ENCODE data around the gene MKNK1.

DNA sequence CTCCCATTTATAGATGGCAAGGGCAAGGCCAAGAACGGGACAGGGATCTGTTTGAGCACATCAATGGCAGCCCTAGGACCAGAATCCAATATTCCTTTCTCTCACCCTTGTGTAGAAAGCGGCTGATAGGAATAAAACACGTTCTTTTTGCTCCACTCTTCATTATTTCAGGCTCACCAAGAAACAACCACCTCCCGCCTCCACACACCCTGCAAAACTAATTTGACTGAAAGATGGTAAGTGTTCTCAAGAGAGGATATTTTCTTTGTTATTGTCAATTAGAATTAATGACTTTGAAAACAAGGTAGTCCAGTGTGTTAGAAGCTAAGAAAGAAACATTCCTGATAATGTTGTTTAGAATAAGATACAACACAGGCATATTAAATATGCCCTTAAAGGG lies 40.7 kb downstream of the MKNK1 start:
- TF ChIP-seq, protein P1, sequence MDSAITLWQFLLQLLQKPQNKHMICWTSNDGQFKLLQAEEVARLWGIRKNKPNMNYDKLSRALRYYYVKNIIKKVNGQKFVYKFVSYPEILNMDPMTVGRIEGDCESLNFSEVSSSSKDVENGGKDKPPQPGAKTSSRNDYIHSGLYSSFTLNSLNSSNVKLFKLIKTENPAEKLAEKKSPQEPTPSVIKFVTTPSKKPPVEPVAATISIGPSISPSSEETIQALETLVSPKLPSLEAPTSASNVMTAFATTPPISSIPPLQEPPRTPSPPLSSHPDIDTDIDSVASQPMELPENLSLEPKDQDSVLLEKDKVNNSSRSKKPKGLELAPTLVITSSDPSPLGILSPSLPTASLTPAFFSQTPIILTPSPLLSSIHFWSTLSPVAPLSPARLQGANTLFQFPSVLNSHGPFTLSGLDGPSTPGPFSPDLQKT (IDR thresholded peaks at IDR 0.05; ENCODE audit: borderline replicate concordance, low read depth, low read length), result no peak
- no peak for TF ChIP-seq SCRT1 (tag by site-specific recombination; IDR thresholded peaks at IDR 0.05; ENCODE audit: borderline replicate concordance)
- TF ChIP-seq ZNF239 (tag by site-specific recombination; IDR thresholded peaks at IDR 0.05), result no peak
- TF ChIP-seq ZBTB8A (tag by site-specific recombination; IDR thresholded peaks at IDR 0.05), result no peak
- TF ChIP-seq, protein P2, sequence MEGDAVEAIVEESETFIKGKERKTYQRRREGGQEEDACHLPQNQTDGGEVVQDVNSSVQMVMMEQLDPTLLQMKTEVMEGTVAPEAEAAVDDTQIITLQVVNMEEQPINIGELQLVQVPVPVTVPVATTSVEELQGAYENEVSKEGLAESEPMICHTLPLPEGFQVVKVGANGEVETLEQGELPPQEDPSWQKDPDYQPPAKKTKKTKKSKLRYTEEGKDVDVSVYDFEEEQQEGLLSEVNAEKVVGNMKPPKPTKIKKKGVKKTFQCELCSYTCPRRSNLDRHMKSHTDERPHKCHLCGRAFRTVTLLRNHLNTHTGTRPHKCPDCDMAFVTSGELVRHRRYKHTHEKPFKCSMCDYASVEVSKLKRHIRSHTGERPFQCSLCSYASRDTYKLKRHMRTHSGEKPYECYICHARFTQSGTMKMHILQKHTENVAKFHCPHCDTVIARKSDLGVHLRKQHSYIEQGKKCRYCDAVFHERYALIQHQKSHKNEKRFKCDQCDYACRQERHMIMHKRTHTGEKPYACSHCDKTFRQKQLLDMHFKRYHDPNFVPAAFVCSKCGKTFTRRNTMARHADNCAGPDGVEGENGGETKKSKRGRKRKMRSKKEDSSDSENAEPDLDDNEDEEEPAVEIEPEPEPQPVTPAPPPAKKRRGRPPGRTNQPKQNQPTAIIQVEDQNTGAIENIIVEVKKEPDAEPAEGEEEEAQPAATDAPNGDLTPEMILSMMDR (tag by site-specific recombination; IDR thresholded peaks at IDR 0.05), result no peak

Measured in HEK293 (cell line).